ENCODE data around the gene EPB41L3.

DNA sequence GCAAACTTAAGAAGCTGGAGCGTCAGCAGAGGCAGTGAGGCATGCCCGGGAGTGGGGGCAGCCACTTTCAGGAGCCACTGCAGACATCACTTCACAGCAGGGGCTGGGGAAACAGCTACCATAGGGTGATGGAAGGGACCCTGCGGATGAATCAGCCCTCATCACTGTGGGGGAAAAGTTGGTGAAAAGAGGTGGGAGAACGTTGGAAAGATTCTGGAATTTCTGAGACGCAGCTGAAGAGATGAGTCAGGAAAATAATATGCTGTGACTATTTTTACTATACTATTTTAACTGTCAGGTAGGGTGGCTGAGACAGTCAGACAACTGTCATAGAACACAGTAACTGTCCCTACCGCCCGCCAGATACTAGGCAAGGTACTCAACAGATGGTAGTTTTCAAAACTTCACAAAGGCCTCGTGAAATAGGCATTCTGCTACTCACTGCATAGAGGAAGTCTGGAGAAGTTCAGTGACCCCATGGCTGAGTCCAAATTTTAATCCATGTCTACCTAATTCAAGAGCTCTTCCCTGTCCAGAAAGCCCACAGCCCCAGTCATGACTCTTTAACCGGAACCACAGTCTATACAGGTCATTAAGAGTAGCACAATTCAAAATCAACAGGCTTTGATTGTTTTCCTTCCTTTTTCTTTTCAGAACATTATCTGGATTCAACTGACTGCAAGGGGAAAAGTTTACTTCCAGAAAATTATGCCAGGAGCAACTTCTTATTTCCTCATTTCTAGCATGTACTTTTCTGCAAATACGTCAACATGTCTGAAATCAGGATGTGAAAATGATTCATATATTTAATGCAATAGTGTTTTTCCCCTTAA, 39.3 kb upstream of the EPB41L3 start:
- TF ChIP-seq, protein P1, sequence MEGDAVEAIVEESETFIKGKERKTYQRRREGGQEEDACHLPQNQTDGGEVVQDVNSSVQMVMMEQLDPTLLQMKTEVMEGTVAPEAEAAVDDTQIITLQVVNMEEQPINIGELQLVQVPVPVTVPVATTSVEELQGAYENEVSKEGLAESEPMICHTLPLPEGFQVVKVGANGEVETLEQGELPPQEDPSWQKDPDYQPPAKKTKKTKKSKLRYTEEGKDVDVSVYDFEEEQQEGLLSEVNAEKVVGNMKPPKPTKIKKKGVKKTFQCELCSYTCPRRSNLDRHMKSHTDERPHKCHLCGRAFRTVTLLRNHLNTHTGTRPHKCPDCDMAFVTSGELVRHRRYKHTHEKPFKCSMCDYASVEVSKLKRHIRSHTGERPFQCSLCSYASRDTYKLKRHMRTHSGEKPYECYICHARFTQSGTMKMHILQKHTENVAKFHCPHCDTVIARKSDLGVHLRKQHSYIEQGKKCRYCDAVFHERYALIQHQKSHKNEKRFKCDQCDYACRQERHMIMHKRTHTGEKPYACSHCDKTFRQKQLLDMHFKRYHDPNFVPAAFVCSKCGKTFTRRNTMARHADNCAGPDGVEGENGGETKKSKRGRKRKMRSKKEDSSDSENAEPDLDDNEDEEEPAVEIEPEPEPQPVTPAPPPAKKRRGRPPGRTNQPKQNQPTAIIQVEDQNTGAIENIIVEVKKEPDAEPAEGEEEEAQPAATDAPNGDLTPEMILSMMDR (IDR thresholded peaks at IDR 0.05) = no peak
- no peak for TF ChIP-seq ZFX (IDR thresholded peaks at IDR 0.05; ENCODE audit: borderline replicate concordance)

Data from 22Rv1 (cell line).